ENCODE results near the gene ZC2HC1B. TPM values are rescaled to one million over a fixed set of nuclear protein-coding genes. Genes with fewer than 3 reads are reported as not detected.
A peak's percentile ranks its signal among the peaks of the same experiment; 100 is the strongest.

The ZC2HC1B gene
- polyA plus RNA-seq, 6 donors from 2014 or later: not detected

- Mint-ChIP-seq H3K27ac (no peak overlapping the region), H3K36me3 (peaks cover 12 to 38% of the 10 kb centered on the region in 2 donors), H3K4me1 (no peaks in the 10 kb centered on the region), H3K9me3 (no peaks in the 10 kb centered on the region), H3K27me3 (no peaks in the 10 kb centered on the region), H3K4me3 (no peak overlapping the region)
- DNase-seq (no peak), ATAC-seq (ENCODE audit: low read depth in 2 of 2) (no peak)
Observed at GRCh38 chr6:143963158-143963919, 99.1 kb downstream of the ZC2HC1B start.

- DNase-seq: no peak
- Mint-ChIP-seq H3K27ac (peak overlapping the region in 1 of 6 donors; percentile 6), H3K27me3 (no peaks in the 10 kb centered on the region), H3K36me3 (peaks cover 12 to 38% of the 10 kb centered on the region in 2 donors), H3K9me3 (no peaks in the 10 kb centered on the region), H3K4me3 (no peak overlapping the region), H3K4me1 (no peaks in the 10 kb centered on the region)
- ATAC-seq (ENCODE audit: low read depth in 2 of 2): no peak
Observed at GRCh38 chr6:143964674-143965081, 100.4 kb downstream of the ZC2HC1B start.

DNA sequence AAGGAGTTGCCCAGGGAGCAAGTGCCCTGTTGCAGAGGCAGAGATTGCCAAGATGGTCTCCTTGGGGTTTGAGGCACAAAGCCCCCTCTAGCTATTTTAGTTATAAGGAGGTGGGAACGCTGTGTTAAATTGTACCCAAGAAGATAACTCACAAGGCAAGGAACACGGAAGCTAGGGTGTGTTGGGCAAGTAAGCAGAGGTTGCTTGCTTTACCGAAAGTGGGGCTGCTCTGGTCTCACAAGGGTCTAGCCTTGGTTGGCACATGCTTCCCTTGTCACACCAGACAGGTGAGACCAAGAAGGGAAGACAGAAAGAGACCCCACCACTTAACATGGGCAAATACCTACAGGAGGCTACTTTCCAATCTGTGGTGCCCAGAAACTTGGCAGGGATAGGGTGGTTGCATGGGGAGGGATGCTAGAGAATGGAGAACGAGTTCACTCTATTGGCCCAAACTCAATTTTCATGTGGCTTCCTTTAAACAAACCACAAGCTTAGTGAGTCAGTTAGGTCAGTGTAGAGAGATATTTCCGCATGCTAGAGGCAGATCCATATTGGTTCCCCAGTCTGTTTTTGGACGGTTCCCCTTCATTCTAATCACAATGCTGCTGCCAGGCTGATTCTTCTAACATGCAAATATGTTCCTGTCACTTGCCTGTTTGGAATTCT is 101.4 kb downstream of the ZC2HC1B start:
- DNase-seq (no peak), ATAC-seq (ENCODE audit: low read depth in 2 of 2) (no peak)
- no peaks in the 10 kb centered on the region for H3K4me1 Mint-ChIP-seq
- no peak overlapping the region for H3K27ac Mint-ChIP-seq
- no peaks in the 10 kb centered on the region for H3K9me3 Mint-ChIP-seq
- H3K27me3 Mint-ChIP-seq: no peaks in the 10 kb centered on the region
- H3K36me3 Mint-ChIP-seq: peaks cover 12 to 33% of the 10 kb centered on the region in 2 donors
- H3K4me3 Mint-ChIP-seq: no peak overlapping the region

DNA sequence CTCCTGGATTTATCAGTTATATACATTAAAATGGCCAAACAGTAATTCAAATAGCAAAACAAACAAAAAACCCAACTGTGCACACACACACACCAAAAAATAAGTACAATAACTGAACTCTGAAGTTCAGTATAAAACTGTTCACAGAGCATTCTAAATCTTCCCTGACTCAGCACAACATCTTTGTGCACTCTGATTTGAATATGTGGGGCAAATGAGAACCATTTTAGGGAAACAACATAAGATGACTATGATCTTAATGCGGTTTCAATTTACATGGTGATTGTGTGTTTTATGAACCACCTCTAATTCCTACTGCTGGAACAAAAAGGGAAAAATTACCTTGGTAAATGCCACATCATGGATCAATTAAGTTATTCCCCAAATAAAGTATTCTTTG is 102.0 kb downstream of the ZC2HC1B start:
- Mint-ChIP-seq H3K27me3 (no peaks in the 10 kb centered on the region), H3K4me1 (no peaks in the 10 kb centered on the region), H3K4me3 (no peak overlapping the region), H3K27ac (no peak overlapping the region), H3K9me3 (no peaks in the 10 kb centered on the region), H3K36me3 (peaks cover 12 to 33% of the 10 kb centered on the region in 2 donors)
- DNase-seq (no peak), ATAC-seq (ENCODE audit: low read depth in 2 of 2) (no peak)

DNA sequence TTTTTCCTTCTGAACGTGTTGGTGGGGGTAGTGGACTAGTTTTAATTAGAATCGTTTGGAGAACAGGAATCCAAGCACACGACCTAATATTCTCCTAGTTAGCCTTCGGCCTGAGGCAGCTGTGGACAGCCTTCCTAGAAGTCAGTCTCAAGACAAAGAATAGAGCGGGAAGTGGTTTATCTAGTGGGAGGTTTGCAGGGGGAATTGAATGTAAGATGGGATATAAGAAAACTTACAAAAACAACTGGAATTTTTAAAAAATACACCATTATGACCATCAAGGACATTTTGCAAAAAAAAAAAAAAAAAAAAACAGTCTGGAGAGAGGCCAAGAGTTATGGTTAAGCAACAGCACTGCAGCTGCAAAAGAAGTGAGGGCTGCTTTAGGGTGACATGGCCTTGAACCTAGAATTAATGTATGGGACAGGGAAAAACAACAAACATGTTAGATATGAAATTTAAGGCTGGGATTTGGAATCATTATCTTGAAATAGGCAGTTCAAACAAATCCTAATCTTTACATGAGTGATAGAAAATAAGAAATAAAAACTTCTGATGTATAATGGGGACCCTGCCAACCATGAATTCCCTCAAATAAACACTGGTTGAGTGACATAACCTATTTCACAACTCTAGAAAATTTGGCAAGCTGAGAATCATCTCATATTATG is 103.6 kb downstream of the ZC2HC1B start:
- Mint-ChIP-seq H3K27me3 (no peaks in the 10 kb centered on the region), H3K4me3 (no peak overlapping the region), H3K9me3 (no peaks in the 10 kb centered on the region), H3K27ac (peak overlapping the region in 1 of 6 donors; percentile 22), H3K4me1 (no peaks in the 10 kb centered on the region), H3K36me3 (peaks cover 12 to 33% of the 10 kb centered on the region in 2 donors)
- no peak for ATAC-seq (ENCODE audit: low read depth in 2 of 2)
- DNase-seq: no peak

- no peak for DNase-seq
- Mint-ChIP-seq H3K36me3 (peaks cover 12 to 33% of the 10 kb centered on the region in 2 donors), H3K4me3 (no peak overlapping the region), H3K9me3 (no peaks in the 10 kb centered on the region), H3K27ac (no peak overlapping the region), H3K27me3 (no peaks in the 10 kb centered on the region), H3K4me1 (no peaks in the 10 kb centered on the region)
- ATAC-seq (ENCODE audit: low read depth in 2 of 2): no peak
Observed at GRCh38 chr6:143969077-143969476, 104.8 kb downstream of the ZC2HC1B start.

- H3K9me3 Mint-ChIP-seq: no peaks in the 10 kb centered on the region
- no peak for ATAC-seq (ENCODE audit: low read depth in 2 of 2)
Observed at GRCh38 chr6:143970456-143971218, 106.4 kb downstream of the ZC2HC1B start.

GRCh38 chr6:143971482-143972205 is 107.4 kb downstream of the ZC2HC1B start:
- H3K4me1 Mint-ChIP-seq: peaks cover 0 to 1% (median under 1%) of the 10 kb centered on the region in 3 donors
- H3K36me3 Mint-ChIP-seq: peaks cover 0 to 12% of the 10 kb centered on the region in 2 donors
- ATAC-seq (ENCODE audit: low read depth in 2 of 2): no peak
- DNase-seq: no peak
- no peaks in the 10 kb centered on the region for H3K27me3 Mint-ChIP-seq
- H3K27ac Mint-ChIP-seq: no peak overlapping the region
- H3K9me3 Mint-ChIP-seq: no peaks in the 10 kb centered on the region
- H3K4me3 Mint-ChIP-seq: no peak overlapping the region

More at GRCh38 chr6:143970456-143971218, 106.4 kb downstream of the ZC2HC1B start:
- H3K27me3 Mint-ChIP-seq: no peaks in the 10 kb centered on the region
- no peak overlapping the region for H3K4me3 Mint-ChIP-seq
- DNase-seq: no peak
- H3K27ac Mint-ChIP-seq: no peak overlapping the region
- H3K36me3 Mint-ChIP-seq: peaks cover 0 to 21% of the 10 kb centered on the region in 2 donors
- no peaks in the 10 kb centered on the region for H3K4me1 Mint-ChIP-seq

- no peaks in the 10 kb centered on the region for H3K36me3 Mint-ChIP-seq
- no peak for DNase-seq
- no peaks in the 10 kb centered on the region for H3K27me3 Mint-ChIP-seq
- peaks cover 0 to 10% (median 6%) of the 10 kb centered on the region in 3 donors for H3K4me1 Mint-ChIP-seq
- H3K9me3 Mint-ChIP-seq: no peaks in the 10 kb centered on the region
- H3K27ac Mint-ChIP-seq: no peak overlapping the region
- H3K4me3 Mint-ChIP-seq: peak overlapping the region in 1 of 8 donors; percentile 30
- ATAC-seq (ENCODE audit: low read depth in 2 of 2): no peak
Observed at GRCh38 chr6:143973097-143973966, 109.1 kb downstream of the ZC2HC1B start.

- Mint-ChIP-seq H3K9me3 (no peaks in the 10 kb centered on the region), H3K27me3 (no peaks in the 10 kb centered on the region), H3K36me3 (no peaks in the 10 kb centered on the region), H3K4me1 (peaks cover 0 to 10% (median 6%) of the 10 kb centered on the region in 3 donors), H3K4me3 (no peak overlapping the region), H3K27ac (no peak overlapping the region)
- DNase-seq: no peak
- no peak for ATAC-seq (ENCODE audit: low read depth in 2 of 2)
Observed at GRCh38 chr6:143974089-143974488, 109.8 kb downstream of the ZC2HC1B start.

DNA sequence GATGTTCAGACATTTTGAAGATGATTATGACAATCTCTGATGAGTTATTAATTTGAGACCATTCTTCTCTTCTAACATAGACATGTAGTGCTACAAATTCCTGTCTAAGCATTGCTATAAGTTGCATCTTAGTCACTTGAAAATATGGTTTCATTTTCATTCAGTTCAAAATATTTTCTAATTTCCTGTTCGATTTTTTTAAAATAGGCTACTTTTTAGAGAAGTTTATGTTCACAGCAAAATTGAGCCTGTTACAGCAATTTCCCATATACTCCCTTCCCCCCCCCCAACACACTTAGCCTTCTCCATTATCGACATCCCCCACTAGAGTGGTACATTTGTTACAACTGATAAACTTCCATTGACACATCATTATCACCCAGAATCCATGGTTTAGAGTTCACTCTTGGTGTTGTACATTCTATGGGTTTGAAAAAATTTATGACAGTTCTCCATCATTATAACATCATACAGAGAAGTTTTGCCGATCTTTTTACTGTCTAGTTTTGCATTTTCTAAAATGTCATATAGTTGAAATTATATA is 112.6 kb downstream of the ZC2HC1B start:
- Mint-ChIP-seq H3K9me3 (peaks cover 0 to 6% (median 0%) of the 10 kb centered on the region in 7 donors), H3K4me1 (peaks cover 0 to 10% (median 6%) of the 10 kb centered on the region in 3 donors), H3K4me3 (no peak overlapping the region), H3K27ac (peak overlapping the region in 3 of 6 donors; percentile 43 to 74 (median 57)), H3K36me3 (no peaks in the 10 kb centered on the region), H3K27me3 (no peaks in the 10 kb centered on the region)
- DNase-seq: no peak
- ATAC-seq (ENCODE audit: low read depth in 2 of 2): no peak

DNA sequence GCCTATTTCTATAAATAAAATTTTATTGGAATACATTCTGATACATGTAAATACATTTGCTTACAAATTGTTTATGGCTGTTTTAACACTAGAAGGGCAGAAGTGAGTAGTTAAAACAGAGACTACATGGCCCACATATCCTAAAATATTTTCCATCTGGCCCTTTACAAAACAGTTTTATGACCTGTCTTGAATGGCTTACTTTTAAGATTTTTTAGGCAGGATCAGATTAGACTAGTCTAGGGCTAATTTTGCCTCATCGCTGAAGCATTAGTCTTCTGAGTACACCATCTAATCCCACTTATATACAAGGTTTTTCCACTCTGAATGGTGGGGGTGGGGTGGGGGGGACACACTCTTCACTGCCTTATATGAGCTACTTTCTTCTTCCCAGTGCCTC is 116.6 kb downstream of the ZC2HC1B start:
- Mint-ChIP-seq H3K27me3 (no peaks in the 10 kb centered on the region), H3K27ac (no peak overlapping the region), H3K36me3 (no peaks in the 10 kb centered on the region), H3K4me1 (peaks cover 0 to 10% (median 6%) of the 10 kb centered on the region in 3 donors), H3K9me3 (peaks cover 0 to 6% (median 0%) of the 10 kb centered on the region in 7 donors), H3K4me3 (no peak overlapping the region)
- DNase-seq (no peak), ATAC-seq (ENCODE audit: low read depth in 2 of 2) (no peak)

Measured in naive B cell (primary cell).